ENCODE measurements around the gene SPTB. TPM values are rescaled to one million over a fixed set of nuclear protein-coding genes. Genes with fewer than 3 reads are reported as not detected.
"Not testable (repeated sequence)": the region's sequence is repeated elsewhere in the genome, so short reads cannot be mapped to it uniquely, and the experiment has no call there.

The SPTB gene
- total and polyA plus RNA-seq, 3 donors from 2014 or later: 3.3 to 6.6 (median 5.6) TPM

DNA sequence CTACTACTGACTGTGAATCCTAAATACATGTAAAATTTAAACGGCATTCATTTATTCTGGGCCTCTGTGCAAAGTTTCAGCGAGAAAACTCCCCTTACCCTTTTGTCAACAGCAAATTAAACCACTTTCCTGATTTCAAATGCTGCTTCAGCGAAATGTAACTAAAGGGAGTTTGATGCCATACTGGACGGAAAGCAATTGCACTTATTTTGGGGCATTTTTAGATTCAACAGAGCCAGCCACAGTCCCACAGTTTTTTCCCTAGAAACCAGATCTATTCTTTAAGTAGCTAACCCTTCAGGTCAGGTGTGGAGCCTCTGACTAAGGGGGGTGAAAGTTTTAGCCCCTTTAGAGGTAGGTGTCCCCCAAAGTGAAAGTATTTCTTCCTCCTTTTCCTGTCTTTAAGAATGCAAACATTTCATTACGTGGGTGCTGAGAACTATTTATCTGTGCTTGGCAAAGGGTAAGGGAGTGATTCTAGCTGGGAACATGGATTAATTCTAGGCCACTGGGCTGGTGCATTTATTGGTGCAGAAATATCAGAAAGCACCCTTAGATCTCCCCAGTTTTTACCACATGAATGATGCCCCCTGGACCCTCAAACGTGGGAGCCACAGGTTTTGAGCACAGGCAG is 72.7 kb downstream of the SPTB start:
- no peak overlapping the region for H3K27ac ChIP-seq
- H3K4me1 ChIP-seq: no peaks in the 10 kb centered on the region
- H3K27me3 ChIP-seq: no peaks in the 10 kb centered on the region
- H3K36me3 ChIP-seq (ENCODE audit: low read depth, missing control alignments): no peaks in the 10 kb centered on the region
- intact Hi-C loops (cut with DNase I; ENCODE audit: low total_unique reads): no loop called here
- no peak for TF ChIP-seq POLR2A (IDR thresholded peaks at IDR 0.05)
- TF ChIP-seq, protein P1, sequence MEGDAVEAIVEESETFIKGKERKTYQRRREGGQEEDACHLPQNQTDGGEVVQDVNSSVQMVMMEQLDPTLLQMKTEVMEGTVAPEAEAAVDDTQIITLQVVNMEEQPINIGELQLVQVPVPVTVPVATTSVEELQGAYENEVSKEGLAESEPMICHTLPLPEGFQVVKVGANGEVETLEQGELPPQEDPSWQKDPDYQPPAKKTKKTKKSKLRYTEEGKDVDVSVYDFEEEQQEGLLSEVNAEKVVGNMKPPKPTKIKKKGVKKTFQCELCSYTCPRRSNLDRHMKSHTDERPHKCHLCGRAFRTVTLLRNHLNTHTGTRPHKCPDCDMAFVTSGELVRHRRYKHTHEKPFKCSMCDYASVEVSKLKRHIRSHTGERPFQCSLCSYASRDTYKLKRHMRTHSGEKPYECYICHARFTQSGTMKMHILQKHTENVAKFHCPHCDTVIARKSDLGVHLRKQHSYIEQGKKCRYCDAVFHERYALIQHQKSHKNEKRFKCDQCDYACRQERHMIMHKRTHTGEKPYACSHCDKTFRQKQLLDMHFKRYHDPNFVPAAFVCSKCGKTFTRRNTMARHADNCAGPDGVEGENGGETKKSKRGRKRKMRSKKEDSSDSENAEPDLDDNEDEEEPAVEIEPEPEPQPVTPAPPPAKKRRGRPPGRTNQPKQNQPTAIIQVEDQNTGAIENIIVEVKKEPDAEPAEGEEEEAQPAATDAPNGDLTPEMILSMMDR (IDR thresholded peaks at IDR 0.05): no peak
- DNase-seq: no peak
- no peaks in the 10 kb centered on the region for H3K9me3 ChIP-seq
- no peak overlapping the region for H3K4me3 ChIP-seq
- WGBS, 2 donors: 84 to 85% methylated on average over 6 of the region's 6 CpGs

DNA sequence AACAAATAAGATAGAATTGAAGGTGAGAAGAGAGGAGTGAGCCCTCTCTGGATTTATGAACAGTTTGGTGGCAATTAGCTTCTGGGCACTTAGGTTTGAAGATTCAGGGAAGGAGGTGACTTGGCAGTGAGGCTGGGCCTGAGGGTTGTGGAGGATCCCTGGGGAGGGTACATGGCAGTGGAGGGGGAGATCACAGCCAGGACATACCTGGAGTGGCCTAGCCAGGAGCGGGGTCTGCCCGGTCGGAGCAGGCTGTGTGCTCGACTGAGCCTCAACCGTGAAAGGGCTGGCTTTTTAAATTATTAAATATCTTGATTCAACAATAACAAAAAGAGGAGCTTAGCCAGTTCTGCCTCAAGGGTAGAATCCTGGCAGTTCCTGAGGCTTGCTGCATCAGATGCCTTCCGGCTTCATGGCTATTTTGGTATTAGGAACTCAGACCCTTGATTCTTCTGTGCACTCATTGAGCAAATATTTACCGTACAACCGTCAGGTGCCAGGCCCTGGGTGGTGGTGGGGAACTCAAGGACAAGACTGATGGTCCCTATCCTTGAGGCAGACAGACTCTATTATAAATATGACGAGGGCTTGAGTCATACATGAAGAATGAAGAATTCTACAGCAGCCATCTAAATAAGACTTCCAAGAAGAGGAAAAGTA is 73.4 kb downstream of the SPTB start:
- H3K27ac ChIP-seq: no peak overlapping the region
- no peak overlapping the region for H3K4me3 ChIP-seq
- no peak for TF ChIP-seq POLR2A (IDR thresholded peaks at IDR 0.05)
- TF ChIP-seq, protein P1 (IDR thresholded peaks at IDR 0.05): no peak
- no peaks in the 10 kb centered on the region for H3K27me3 ChIP-seq
- H3K36me3 ChIP-seq (ENCODE audit: low read depth, missing control alignments): no peaks in the 10 kb centered on the region
- DNase-seq: no peak
- H3K4me1 ChIP-seq: no peaks in the 10 kb centered on the region
- H3K9me3 ChIP-seq: no peaks in the 10 kb centered on the region
- 87 to 90% methylated on average over 9 of the region's 9 CpGs for WGBS, 2 donors
- intact Hi-C loops (cut with DNase I; ENCODE audit: low total_unique reads): no loop called here

DNA sequence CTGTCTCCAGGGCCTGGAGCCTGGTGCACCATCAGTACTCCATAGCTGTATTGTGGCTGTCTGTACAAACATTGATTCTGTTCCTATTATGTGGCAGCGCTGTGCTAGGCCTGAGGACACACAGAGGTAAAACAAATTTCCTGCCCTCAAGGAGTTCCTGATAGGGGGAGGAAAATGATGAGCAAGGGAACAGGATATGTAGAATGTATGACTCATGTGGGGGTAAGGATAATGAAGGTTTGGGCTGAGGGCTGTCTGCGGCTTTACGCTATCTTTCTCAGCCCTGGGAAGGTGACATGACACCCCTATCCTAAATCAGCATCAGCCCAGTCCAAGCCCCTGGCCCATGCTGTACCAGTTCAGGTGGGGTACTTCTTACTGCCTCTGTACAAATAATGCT is 74.1 kb downstream of the SPTB start:
- H3K27ac ChIP-seq; H3K4me1 ChIP-seq; DNase-seq; intact Hi-C loops (cut with DNase I; ENCODE audit: low total_unique reads); H3K9me3 ChIP-seq; H3K4me3 ChIP-seq; H3K36me3 ChIP-seq (ENCODE audit: low read depth, missing control alignments); H3K27me3 ChIP-seq: not testable (repeated sequence)
- 90 to 99% methylated on average over 3 of the region's 3 CpGs for WGBS, 2 donors

DNA sequence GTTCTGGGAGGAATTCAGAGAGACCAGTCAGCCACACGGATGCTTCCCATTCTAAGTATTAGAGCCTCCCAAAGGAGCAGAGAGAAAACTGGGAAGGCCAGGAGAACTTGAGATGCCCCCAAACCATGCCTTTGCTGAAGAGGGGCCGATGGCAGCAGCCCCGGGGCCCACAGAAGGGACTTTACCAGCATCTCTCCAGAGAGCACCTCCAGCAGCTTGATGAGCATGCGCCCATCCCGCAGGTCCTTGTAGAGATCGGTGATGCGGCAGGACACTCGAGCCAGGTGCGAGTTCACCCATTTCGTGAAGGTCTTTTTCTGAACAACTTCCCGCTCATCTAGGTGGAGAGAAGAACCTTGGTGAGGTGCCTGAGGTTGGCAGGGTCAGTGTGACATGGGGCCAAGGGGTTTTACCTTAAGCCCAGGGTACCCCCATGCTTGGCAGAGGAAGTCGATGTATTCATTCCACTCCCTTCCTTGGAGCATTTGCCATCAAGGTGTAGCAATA is 74.9 kb downstream of the SPTB start:
- TF ChIP-seq POLR2A (IDR thresholded peaks at IDR 0.05): no peak
- TF ChIP-seq, protein P1 (IDR thresholded peaks at IDR 0.05): no peak
- DNase-seq: no peak
- no peak overlapping the region for H3K4me3 ChIP-seq
- H3K4me1 ChIP-seq: no peaks in the 10 kb centered on the region
- no peaks in the 10 kb centered on the region for H3K27me3 ChIP-seq
- 86 to 92% methylated on average over 12 of the region's 12 CpGs for WGBS, 2 donors
- intact Hi-C loops (cut with DNase I; ENCODE audit: low total_unique reads): no loop called here
- H3K27ac ChIP-seq: no peak overlapping the region
- no peaks in the 10 kb centered on the region for H3K9me3 ChIP-seq
- no peaks in the 10 kb centered on the region for H3K36me3 ChIP-seq (ENCODE audit: low read depth, missing control alignments)

DNA sequence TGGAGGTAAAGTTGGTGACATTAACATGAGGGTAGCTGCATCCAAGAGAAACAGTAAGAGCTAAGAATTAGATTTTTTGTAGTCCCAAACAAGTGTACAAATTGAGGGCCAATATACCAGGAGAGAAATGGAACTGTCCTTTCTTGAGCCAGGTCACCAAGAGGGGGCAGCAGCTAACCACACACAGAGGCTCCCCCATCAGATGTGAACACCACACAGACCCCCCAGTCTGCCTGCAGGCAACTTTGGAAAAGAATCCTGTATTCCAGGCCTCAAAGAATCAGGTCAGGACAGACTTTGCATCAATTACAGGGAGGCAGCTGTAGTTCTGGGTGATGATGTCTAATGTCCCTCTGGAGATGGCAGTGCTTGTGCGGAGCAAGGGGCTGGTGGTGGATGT is 77.9 kb downstream of the SPTB start:
- no peak overlapping the region for H3K27ac ChIP-seq
- DNase-seq: peak; percentile 20
- intact Hi-C loops (cut with DNase I; ENCODE audit: low total_unique reads): no loop called here
- 100% methylated on average over 1 of the region's 1 CpG for WGBS, 2 donors
- H3K27me3 ChIP-seq: no peaks in the 10 kb centered on the region
- no peak for TF ChIP-seq POLR2A (IDR thresholded peaks at IDR 0.05)
- TF ChIP-seq, protein P1 (IDR thresholded peaks at IDR 0.05): peak in 2 of 3 experiments; percentile 5 to 31
- H3K4me1 ChIP-seq: no peaks in the 10 kb centered on the region
- no peak overlapping the region for H3K4me3 ChIP-seq
- no peaks in the 10 kb centered on the region for H3K36me3 ChIP-seq (ENCODE audit: low read depth, missing control alignments)
- H3K9me3 ChIP-seq: no peaks in the 10 kb centered on the region
